NK-92 treated with Interleukin-12 subunit alpha and Interleukin-12 subunit beta, amount 100 ng/mL, for 24 hours (cell line): ENCODE data around the gene CCDC92.

Experiments
- DNase-seq: peaks from one replicate; lab custom pipeline; 2025; lab: John Stamatoyannopoulos, UW

CCDC92 gene

DNA sequence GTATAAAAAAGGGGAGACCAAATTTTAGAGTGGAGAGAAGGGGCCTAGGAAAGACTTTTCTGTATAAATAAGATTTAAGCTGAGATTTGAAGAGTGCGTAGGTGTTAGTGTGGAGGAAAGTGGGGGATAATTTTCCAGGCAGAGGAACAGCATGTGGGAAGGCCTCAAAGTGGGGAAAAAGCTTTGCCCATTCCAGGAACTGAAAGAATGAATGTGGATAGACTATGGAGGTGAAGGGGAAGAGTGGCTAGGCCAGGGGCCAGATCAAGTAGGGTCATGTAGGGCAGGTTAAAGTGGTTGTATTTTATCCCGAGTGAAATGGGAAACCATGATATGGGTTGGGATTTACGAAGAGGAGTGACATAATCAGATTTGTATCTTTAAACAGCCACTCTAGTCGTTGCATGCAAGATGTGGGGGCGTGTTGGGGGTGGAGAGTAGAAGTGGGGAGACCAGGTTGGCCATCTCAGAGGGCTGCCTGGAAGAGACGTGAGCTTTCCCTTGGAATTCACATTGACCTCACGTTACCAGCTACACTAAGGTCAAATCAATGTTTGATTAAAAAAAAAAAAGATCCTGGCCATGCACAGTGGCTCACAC lies 3.7 kb upstream of the CCDC92 start:
- DNase-seq, result no peak

DNA sequence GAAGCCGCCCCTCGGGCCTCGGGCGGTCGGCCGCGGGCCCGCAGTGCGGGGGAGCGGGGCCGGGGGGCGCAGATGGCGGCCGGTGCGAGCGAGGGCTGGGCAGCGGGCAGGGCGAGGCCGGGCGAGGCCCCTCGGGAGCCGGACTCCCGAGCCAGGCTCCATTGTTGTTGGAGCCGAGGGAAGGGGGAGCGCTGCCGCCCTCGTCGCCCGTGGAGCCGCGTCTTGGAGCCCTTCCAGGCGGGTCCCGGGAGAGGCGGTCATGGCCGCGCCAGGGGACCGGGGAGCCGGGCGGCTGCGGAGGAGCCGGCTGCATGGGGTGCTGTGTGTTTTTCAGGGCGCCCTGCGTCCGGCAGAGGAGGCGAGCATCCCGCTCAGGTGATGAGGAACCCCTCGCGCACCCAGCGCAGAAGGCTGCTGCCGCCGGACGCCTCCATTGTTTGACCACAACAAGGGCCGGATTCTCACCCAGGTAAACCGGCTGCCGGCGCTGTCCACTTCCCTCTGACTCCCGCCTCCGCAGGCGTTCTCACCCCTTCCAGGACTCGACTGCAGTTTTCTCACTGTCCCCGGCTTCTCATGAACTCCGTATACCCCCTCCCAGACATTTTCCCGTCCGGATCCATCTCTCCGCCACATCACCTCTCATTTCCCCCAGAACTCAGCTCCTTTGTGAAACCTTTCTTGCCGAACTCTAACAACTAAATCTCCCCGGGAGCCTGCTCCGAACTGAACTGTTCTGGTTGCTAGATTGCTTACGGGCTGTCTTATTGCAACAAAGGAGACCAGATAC lies 1.1 kb upstream of the CCDC92 start:
- no peak for DNase-seq

DNA sequence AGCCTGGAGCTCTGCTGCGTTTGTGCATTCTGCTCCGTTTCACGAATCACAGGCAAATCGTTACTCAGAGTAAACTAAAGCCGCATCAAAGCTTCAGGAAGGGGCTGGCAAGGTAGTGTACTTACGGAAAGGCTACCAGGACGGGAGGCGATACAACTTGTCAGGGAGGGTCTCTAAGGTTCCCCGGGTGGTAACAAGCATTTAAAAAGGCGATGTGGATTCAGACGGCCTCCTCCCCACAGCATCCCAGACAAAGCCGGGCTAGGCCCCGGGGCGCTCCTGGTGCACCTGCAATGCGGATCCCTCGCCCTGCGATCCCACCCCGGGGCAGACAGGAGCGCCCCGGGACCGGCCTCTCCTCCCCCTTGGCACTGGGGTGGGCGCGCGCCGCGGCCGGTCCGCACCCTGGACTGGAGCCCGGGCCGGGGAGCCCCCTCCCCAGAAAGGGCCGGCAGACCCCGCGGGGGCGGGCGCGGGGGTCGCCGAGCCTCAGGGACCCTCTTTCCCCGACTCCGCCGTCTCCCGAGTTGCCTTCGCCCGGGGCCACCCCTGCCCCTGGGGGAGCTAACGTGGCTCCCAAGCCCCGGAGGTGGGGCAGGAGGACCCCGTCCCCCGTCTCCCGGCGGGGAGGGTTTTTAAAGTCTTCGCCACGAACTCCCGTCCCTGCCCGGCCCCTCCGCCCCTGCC lies 718 bp downstream of the CCDC92 start:
- DNase-seq, result no peak

DNA sequence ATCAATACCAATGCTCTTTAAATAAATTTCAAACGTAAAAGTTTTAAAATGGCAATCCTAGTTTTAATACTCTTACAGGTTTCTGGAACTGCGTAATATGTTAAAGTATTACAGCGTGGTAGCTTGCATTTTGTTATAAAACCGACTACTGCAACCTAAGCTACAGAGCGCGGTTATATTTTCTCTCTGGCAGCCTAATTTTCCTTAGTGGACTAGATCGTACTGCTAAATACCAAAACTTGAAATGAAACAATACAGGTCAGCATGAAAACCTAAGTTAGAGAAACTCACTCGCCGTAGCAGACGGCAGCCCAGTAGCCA lies 1.2 kb downstream of the CCDC92 start:
- DNase-seq, result no peak

DNA sequence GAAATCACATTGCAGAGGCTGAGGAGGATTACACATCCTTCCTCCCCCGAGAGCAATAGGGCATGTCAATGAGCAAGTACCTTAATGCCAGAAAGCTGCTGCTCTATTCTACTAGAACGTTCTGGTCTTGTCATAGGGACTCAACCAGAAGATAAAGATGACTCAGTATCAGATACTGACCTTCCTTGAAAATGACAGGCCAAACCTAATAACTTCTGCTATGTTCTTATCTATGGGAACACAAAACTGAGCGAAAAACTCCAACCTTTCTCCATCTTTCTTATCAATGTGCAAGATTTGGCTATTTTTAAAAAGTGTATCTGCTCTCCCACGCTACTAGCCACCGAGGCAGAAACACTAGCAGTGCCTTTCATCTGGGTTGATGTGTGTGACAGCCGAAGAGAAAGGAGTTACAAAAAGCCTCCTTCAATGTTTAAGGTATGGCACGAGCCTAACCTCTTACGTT lies 5.5 kb downstream of the CCDC92 start:
- DNase-seq, result no peak

DNA sequence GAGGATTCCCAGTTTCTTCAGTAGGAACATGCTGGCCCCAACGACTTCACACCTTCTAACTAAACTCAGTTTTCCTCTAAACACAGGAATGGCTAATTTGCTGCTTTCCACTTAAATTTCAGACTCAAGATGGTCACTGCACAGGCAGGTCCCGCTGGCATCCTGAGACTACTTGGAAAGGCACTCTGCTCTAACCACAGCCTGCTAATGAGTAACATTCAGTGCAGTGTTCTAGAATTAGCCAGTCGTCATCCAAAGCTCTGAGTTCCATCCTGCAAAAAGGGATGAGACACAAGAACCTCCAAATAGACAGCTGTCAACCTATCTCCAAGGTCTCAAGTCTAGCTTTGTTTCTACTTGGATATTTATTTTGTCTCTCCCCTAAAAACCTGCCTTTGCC lies 6.0 kb downstream of the CCDC92 start:
- no peak for DNase-seq

DNA sequence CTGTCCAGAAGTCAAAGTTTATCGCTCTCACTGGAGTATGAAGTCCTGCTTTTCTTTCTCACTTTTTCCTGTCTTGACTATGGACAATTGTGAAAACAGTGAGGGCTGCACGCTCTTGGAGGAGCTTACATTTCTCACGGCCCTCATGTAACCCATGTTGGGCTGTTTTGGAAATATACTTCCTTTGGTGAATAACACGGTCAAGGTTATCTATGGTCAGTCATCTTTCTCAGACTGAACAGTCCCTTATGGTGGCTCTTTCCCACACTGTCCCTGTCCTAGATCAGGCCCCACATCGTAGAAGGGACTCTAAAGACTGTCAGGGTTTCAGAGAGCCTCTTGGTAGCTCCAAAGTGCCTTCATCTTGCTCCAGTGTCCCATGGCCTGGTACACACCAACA lies 7.2 kb downstream of the CCDC92 start:
- no peak for DNase-seq

DNA sequence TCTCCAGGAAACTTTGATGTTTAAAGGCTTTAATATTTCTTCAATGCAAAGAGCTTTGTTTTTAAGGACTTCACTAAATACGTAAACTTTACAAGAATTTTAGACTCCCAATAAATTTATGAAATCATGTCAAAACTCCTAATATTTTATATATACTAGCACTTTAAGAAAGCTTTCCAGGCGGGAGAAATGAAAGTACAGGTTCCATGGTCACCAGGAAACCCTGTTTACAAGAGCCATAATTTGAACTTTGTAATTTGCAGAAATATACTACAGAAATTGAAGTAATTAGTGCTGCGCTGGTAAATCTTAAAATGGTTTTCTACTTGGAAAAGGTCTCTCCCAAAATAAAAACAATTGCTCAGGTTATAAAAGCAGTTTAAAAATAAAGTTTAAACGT lies 8.8 kb downstream of the CCDC92 start:
- no peak for DNase-seq

DNA sequence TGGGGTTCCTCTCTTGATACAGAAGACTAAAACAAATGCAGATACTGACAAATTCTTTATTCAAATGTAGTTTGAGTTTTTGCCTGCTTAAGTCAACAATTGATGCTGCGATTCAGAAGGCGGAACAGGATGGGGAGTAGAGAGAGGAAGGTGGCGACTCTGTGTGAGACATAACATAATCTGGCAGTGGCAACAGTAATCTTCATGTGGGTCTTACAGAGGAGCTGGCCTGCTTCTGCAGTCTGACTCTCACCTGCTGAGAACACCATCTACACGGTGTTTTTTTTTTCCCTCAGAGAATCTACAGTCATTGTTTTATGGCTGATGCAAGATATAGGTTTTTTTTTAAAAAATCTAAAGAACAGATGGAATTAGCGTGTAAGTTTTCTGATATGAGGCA lies 10.1 kb downstream of the CCDC92 start:
- DNase-seq, result no peak

DNA sequence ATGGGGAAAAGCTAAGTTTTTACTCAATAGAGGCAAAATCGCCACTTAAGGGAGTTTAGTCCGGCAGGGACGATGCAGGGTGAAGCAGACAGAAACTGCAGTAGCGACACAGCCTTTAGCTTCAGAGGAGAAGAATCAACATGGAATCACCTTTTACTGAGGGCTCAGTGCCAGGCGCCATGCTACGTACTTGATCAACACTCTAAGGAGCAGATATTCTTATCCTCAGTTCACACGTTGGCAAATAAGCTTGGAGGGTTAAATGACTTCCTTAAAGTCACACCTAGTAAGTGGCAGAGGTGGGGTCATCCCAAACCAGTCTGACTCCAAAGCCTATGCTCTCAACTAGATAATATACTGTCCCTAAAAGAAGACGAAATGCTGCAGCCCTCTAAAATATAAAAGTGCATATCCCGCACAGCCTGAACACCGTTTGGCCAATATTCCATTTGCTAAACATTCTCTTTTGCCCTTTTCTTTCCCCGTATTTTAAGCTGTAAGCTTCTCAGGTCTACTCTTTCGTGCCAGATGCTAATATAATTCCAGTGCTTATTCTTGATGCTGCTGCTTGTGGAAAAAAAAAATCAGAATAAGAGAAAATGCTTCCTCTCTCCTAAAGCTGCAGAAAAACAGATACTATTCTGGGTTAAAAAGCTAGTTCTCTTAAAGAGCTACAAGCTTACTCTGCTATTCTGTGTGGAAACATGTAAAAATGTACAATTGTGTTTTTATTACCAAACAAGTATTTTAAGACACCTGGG lies 10.9 kb downstream of the CCDC92 start:
- DNase-seq, result no peak

DNA sequence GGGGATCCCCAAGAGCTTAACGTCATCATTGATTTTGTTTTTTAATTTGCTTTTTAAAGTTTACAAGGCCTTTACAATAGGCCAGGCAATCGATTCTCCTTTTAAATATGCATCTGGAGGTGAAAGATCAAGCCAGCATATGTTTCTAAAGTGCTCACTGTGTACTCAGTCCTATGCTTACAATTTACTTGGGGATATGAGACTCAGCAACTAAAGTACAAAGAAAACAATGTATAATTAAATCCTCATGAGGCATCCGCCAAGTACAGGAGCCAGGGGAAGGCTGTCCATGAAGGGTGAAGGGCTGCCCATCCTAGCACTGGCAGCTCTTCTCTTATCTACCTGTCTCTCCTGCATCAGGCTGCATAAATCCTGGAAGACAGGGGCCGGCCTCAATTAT lies 11.8 kb downstream of the CCDC92 start:
- DNase-seq, result no peak

DNA sequence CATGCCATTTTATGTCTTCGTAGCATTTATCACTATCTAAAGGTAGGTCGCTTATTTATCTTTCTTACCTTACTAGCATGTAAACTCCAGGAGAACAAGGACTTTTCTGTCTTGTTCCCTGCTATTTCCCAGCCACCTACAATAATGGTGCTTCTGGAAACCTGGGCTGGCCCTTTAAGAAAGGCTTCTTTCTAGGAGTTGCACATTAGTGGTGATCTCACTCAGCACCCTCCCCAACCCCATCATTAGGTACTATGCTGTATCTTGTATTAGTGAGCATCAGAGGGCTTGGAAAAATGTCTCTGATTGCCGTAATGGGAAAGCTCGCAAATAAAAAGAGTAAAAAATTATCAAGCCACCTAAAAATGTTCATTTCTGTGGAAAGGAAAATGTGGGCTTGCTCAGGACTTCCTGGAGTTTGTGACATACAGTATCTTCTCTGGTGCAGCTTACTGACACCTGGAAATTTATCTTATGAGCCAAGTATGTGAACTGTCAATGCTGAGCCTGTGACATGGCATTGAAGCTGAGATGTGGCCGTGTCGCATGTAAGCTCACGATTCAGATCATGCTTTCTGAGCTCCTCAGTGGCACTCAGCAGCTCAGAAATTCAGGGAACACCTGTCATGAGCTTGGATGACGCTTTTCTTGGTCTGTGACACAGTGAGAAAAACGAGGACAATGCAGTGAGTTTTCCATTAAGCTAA lies 12.4 kb downstream of the CCDC92 start:
- DNase-seq, result no peak

DNA sequence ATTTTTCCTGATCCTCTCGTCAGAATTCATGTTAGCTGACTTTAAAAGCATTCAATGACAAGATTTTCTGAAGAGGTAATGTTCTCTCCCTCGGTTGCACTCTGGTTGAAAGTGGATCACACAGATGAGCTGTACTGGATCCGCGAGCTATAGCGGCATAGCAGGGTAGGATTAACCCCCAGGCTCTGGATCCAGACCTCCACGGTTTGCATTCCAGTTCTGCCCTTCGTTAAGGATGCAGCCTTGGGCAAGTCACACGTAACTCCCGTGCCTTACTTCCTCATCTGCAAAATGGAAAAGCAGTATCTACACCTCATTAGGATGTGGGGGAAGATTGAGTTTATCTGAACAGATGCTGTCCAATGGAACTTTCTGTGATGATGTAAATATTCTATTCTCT lies 13.8 kb downstream of the CCDC92 start:
- DNase-seq, result no peak

DNA sequence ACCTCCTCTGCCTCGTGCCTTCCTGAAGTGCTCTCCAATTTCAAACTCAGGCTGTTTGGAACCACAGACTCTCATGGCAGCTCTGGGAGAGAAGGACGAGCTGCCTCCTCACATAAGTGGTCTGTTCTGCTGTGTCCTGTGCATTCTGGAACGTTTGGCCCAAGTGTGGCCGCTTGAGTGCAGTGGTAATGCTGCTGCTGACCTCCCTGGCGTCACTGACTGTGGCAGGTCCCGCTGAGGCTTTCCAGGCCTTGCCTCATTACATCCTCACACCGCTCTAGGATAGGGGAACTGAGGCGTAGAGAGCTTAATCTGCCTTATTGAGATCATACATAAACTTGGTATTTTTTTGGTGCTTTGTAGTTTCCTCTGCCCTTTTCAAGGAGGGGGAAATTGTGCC lies 14.2 kb downstream of the CCDC92 start:
- no peak for DNase-seq

DNA sequence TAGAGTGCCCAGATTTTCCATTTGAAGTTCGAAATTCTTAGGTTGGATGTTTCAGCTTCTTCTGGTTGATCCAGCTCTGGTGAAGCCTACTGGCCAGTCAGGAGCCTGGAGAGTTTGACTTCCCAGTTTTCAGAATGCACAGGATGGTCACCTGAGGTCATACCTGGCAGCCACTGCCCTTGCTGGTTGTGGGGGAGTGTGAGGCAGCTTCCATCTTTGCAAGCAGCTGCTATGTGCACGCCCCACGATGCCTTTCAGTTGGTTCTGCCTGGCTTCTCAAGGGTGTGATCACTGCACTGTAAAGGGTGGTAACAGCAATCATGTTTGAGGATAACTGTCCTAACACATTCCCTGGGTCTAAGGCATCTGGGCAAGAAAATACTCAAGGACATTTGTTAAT lies 15.4 kb downstream of the CCDC92 start:
- no peak for DNase-seq

DNA sequence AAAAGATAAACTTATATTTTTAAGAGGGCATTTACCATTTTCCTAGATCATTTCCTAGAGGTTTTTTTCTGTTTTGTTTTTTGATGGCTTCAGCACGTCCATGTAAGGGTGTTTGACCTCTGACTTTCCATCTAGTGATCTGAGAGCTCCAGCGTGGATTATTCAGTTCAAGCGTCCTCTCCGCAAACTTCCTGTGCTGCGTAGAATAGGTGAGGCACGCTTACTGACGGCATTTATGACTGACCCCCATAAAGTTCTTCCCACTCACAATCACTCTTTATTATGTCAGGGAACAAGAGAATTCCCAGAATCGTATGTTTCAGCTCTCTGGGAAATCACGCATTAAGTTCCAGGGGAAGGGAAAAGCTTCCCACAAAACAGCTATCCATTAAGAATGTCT lies 16.4 kb downstream of the CCDC92 start:
- no peak for DNase-seq

DNA sequence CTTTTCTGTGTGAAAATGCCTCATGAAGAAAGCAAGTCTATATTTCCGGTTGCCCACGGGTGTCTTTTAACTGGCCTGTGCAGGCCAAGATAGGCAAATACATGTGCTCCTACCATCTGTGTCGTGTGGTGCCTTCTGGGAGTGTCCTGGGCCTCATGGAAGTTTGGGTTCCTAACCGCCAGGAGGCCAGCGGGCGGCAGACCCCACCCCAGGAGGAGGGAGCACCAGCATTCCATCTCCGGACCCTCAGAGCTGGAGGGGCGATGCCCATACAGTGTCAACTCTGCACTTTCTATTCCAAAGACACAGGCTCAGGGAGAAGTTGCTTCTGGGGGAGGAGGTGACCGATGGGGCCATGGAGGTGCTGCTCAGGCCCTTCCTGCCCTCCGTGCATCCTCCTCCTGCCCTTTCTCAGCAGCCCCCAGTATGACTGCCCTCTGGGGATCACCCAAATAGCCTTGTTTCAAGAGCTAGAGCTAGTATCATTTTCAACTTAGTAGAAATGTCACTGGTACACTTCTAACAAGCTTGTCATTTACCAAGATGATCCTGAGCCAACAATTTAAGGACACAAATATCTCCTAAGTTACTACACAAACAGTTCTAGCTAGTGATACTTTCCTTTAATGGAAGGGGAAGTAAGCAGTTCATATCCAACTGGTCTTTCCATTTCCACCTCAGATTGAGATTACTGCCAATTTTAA lies 17.8 kb downstream of the CCDC92 start:
- DNase-seq, result no peak

DNA sequence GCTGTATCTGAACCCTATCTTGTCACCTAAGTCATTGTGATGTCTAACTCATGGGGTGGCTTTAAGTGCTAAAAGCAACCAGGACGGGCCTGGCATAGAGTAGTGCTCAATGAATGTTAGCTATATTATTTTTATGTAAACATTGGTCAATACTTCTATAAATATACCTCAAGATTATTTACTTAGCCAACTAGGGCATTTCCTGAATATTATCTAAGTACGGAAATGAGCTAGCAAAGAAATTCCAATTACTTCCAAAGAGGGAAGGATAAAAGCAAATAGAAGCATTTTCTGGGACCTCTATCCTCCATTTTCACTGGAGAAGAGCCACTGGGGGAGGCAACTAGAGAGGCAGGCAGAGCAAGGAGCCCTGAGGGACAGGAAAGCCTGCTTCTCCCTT lies 20.6 kb downstream of the CCDC92 start:
- DNase-seq, result no peak

DNA sequence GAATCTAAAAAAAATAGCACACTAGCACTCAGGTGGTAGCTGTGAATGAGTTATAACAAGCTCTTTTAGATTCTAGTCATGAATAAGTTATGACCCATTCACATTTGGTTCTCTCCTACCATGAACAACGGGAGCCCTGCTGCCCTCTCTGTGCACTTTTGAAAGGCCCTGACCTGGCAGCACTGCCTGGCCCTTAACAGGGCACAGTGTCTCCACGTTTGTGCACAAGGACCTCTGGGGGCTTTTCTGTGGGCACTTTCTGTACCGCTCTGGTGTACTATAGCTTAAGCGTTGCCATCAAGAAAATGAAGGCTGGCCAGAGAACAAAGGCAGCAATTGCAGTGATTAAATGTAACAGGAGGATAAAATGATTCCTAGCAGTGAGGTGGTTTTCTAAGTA lies 21.2 kb downstream of the CCDC92 start:
- no peak for DNase-seq

DNA sequence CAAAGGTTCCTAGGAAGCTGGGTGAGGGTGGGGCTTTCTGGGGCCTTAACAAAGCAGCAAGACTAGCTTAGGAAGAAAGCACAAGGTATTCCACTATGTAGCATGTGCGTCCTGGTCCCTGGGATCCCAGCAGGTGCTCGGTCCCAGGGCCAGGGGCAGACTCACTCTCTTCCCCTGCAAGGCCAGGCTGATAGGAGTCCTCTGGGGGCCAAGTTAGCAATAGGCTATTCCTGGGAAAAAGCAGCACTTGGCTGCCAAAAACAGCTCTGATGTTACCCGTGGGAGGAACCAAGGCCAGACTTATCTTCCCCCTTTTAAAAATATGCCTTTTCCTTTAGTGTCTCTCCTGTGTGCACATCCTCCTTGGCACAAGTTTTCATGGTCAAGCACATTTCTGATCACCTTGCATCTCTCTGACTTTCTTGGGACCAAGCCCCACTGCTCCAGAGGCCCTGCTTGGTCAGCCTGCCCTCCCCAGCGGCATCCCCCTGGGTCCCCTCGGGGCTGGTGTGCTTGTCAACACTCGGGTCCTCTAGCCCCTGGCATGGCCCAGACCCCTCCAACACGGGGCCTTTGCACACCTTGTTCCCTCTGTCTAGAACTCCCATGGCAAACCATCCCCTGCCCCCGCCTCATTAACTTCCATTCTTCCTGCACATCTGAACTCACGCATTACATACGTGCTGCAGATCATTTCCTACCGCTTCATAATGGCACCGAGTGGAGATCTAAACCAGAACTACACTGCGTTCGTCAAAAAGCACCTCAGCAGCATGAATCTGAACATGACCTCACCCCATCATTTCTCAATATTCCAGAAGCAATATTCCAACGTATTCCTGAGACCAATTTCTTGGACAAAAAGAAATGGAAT lies 21.9 kb downstream of the CCDC92 start:
- no peak for DNase-seq

DNA sequence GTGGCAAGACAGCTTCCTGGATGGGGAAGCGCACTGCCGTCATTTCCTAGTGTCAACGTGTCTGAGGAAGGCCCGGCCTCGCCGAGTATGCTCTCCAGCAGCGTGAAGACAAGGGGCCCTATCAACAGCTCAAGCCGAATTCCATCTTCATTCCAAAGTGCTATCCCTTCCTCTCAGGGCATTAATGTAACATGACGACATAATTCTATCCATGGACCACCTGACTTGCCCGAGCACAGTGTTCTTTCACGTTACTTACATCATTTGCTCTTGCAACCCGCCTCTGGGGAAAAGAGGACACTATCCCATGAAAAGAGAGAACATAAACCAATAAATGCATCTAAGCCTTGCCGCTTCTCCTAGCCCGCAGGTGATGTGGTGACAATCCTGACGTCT lies 22.9 kb downstream of the CCDC92 start:
- no peak for DNase-seq
